A673 (cell line): ENCODE measurements around the gene COPA. TPM values are rescaled to one million over a fixed set of nuclear protein-coding genes. Genes with fewer than 3 reads are reported as not detected.

ENCODE experiments used
- BruUV-seq: library from RNA; stranded (reverse); fragments of 400-500 nt; replicated peaks from 2 replicates; lab custom pipeline; 2021; lab: Mats Ljungman, UMichigan
- CTCF ChIA-PET: fragments of 300-600 bp; sonication (Branson Sonifier 250); formaldehyde crosslinking; loops from one replicate; lab custom pipeline; 2022; ENCODE audit warnings: antibody characterized with exemption; lab: Charles Lee
- POLR2A ChIA-PET: fragments of 300-600 bp; sonication (Branson Sonifier 250); formaldehyde crosslinking; loops from one replicate; lab custom pipeline; 2022; ENCODE audit warnings: antibody characterized with exemption; ENCODE audit not compliant: low non-redundant PET; lab: Charles Lee
- DNase-seq: peaks from one replicate; pipeline ENCODE4 v3.0.0-alpha.2; 2015; ENCODE audit warnings: low spot score
- H3K27ac ChIP-seq: fragments of 200-600 bp; sonication (generic); 2 replicates; pipeline ENCODE4 v1.5.1; 2016; ENCODE audit warnings: mixed run types, low read depth, mild to moderate bottlenecking, mixed read lengths, antibody characterized with exemption, low read length; ENCODE audit not compliant: poor library complexity, severe bottlenecking
- H3K27me3 ChIP-seq: fragments of 200-600 bp; sonication (generic); replicated peaks from 2 replicates; pipeline ENCODE4 v1.6.1; 2017; ENCODE audit warnings: mixed run types, low read depth, mild to moderate bottlenecking, mixed read lengths, antibody characterized with exemption, low read length; ENCODE audit not compliant: insufficient read depth, poor library complexity
- H3K36me3 ChIP-seq: fragments of 200-600 bp; sonication (generic); 2 replicates; pipeline ENCODE4 v1.6.1; 2016; ENCODE audit warnings: mixed run types, mild to moderate bottlenecking, mixed read lengths, antibody characterized with exemption, low read length; ENCODE audit not compliant: insufficient read depth, poor library complexity, severe bottlenecking
- H3K4me1 ChIP-seq: fragments of 200-600 bp; sonication (generic); 2 replicates; pipeline ENCODE4 v1.6.1; 2017; ENCODE audit warnings: mixed run types, mild to moderate bottlenecking, mixed read lengths, antibody characterized with exemption, low read length; ENCODE audit not compliant: insufficient read depth, poor library complexity, severe bottlenecking
- H3K4me3 ChIP-seq: fragments of 200-600 bp; sonication (generic); 2 replicates; pipeline ENCODE4 v1.5.1; 2016; ENCODE audit warnings: low read depth, mixed run types, mild to moderate bottlenecking, mixed read lengths, low read length; ENCODE audit not compliant: poor library complexity, severe bottlenecking
- H3K9me3 ChIP-seq: fragments of 200-600 bp; sonication (generic); 2 replicates; pipeline ENCODE4 v1.6.1; 2016; ENCODE audit warnings: mixed run types, low read depth, mild to moderate bottlenecking, mixed read lengths, antibody characterized with exemption, low read length; ENCODE audit not compliant: poor library complexity, severe bottlenecking
- CTCF ChIP-seq: fragments of 300-800, 200-600 bp; sonication (generic); conservative IDR thresholded peaks from 2 replicates; pipeline ENCODE4 v1.5.1; 2017; ENCODE audit warnings: low read depth, mild to moderate bottlenecking, antibody characterized with exemption, low read length, moderate library complexity, mixed read lengths
- EZH2 ChIP-seq: fragments of 200-600 bp; sonication (generic); IDR thresholded peaks from 2 replicates; pipeline ENCODE4 v1.6.1; 2017; ENCODE audit warnings: borderline replicate concordance, low read depth, mild to moderate bottlenecking, mixed read lengths, antibody characterized with exemption, low read length; ENCODE audit not compliant: poor library complexity, severe bottlenecking
- intact Hi-C: fragments of 100-400 bp; cut with micrococcal nuclease; formaldehyde crosslinking; loops from one replicate; pipeline ENCODE4 v1.10.0; 2022; ENCODE audit not compliant: unreplicated experiment
- total RNA-seq: library from RNA; stranded (reverse); gene quantifications from 2 replicates; pipeline ENCODE4 v1.2.3, GENCODE V29; 2021

The COPA gene
- total RNA-seq, 1 experiment from 2014 or later: 134 TPM

- ChIA-PET CTCF (no interaction called here), POLR2A (no interaction called here)
- DNase-seq: no peak
- TF ChIP-seq EZH2 (no peak), CTCF (no peak)
- intact Hi-C loops: no loop called here
- Histone ChIP-seq H3K27me3 (no peaks in the 10 kb centered on the region), H3K9me3 (no peaks in the 10 kb centered on the region), H3K4me3 (no peak overlapping the region), H3K36me3 (peaks cover 68% of the 10 kb centered on the region), H3K4me1 (no peaks in the 10 kb centered on the region), H3K27ac (no peak overlapping the region)
- BruUV-seq: no TSS peak
Measured at GRCh38 chr1:160322831-160323230, 20.2 kb downstream of the COPA start.

GRCh38 chr1:160315359-160315758 lies 27.7 kb downstream of the COPA start:
- Histone ChIP-seq H3K27ac (no peak overlapping the region), H3K27me3 (no peaks in the 10 kb centered on the region), H3K4me3 (no peak overlapping the region), H3K9me3 (no peaks in the 10 kb centered on the region), H3K36me3 (peaks cover 76% of the 10 kb centered on the region), H3K4me1 (no peaks in the 10 kb centered on the region)
- TF ChIP-seq CTCF (no peak), EZH2 (no peak)
- ChIA-PET POLR2A (no interaction called here), CTCF (no interaction called here)
- no peak for DNase-seq
- no TSS peak for BruUV-seq
- intact Hi-C loops: no loop called here

GRCh38 chr1:160309571-160309970 lies 33.5 kb downstream of the COPA start:
- intact Hi-C loops: no loop called here
- TF ChIP-seq CTCF: no peak
- CTCF ChIA-PET: no interaction called here

More at GRCh38 chr1:160309571-160309970, 33.5 kb downstream of the COPA start:
- peaks cover 91% of the 10 kb centered on the region for H3K36me3 ChIP-seq
- no peak overlapping the region for H3K27ac ChIP-seq
- no TSS peak for BruUV-seq
- no peak for DNase-seq
- no peaks in the 10 kb centered on the region for H3K27me3 ChIP-seq
- no peaks in the 10 kb centered on the region for H3K9me3 ChIP-seq
- H3K4me1 ChIP-seq: no peaks in the 10 kb centered on the region
- H3K4me3 ChIP-seq: no peak overlapping the region
- POLR2A ChIA-PET: interaction anchor here (0.5 kb wide), 1 partner anchor 555 kb away, joined by 6 read pairs; no protein-coding TSS in a partner anchor
